Hematopoietic multipotent progenitor cell treated with erythropoietin and hydrocortisone succinate and interleukin-3 and kit ligand, for 15 days (in vitro differentiated cells): Measurements from ENCODE around the gene EHD4.

ENCODE experiments used
- DNase-seq: peaks from one replicate; pipeline ENCODE4 v3.0.0-alpha.2; 2015; ENCODE audit warnings: low spot score

EHD4 gene

DNA sequence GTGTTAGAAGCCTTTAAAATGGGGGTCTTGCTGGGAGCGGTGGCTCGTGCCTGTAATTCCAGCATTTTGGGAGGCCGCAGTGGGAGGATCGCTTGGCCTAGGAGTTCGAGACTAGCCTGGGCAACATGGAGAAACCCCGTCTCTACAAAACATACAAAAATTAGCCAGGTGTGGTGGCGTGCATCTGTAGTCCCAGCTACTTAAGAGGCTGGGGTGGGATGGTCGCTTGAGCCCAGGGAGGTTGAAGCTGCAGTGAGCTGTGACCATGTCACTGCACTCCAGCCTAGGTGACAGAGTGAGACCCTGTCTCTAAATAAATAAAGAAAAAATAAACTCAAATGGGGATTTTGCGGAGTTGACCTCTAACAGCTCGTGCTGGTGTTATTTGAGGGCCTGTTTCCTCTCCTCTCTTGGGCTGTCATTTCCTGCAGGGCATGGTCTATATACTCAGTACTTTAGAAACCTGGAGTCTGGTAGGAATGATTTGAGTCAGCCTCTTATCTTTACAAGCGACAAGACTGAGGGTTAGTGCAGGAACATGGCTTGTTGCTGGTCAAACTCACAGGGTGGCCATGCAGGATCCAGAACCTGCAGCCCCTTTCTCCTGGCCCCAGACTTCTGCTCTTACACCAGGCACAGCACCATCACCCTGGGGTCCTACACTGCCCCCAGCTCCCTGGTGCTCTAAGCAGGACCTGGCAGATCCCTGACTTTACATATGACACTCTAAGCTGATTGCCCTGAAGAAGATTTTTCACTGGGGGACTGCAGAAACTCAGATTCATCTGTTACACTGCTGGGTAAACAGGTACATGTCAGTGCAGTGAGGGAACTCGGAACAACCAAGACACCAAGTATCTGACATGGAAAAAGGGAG is 15.1 kb downstream of the EHD4 start:
- no peak for DNase-seq

DNA sequence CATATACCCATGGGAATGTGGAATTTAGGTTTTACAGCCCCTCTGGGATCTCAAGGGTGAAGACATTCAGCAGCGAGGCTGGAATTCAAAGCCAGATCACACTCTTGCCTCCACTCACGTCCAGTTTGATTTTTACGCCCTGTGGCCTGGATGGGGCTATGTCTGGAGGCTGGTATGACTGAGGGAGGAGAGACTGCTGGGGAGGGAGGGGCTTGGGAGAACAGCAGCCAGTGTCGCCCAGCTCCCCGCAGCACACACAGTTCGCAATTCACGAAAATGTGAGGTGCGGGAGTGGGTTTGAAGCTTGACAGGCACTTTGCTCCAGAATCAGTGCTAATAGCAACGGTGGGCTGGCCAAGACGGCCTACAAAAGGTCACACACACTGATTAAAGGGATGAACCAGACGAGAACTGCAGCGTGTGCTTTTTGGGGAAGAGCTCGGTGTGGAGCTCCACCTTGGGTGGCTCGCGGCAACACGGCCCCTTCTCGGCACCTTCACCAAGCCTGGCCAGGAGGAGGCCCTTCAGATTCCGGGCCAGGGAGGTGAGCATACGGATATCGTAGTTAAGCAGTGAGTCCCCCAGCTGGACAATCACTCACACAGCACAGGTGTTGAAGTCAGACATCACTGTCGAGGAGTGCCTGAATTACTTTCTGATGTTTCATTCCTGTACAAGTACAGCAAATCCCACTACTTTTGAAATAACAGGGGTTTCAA is 16.4 kb downstream of the EHD4 start:
- no peak for DNase-seq

DNA sequence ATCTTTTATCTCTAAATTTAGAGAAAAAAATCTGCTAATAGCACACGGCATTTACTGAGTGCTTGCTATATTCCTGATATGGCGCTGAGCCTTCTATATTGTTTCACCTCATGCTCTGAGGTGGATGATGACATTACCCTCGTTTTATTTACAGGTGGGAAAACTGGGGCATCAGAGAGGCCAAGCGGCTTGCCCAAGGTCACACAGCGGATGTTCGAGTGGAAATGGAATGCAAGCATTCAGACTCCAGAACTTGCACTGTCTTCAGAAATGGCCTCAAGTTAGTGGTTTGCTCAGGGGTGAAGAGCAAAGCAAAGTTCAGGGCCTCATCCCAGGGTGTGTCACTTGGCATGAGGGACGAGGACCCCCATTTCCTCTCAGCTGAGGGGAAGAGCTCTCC is 17.3 kb downstream of the EHD4 start:
- no peak for DNase-seq

DNA sequence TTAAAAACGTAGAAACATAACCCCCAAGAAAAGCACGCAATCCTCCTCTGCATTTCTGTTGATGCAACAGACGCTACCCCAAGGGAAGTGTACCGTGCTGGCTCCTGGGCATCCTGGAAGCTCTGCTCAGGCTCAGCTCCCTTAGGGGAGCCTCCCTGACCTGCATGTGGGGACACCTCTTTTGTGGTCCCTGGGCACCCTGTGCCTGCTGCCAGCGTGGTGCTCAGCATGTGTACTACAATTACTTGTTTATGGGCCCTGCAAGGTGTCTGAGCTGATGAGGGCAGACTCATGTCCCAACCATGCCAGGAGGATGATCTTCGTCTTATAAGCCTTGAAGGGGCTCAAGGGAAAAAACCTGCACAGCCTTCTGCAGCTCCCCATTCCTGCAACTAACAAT is 18.3 kb downstream of the EHD4 start:
- DNase-seq: no peak

DNA sequence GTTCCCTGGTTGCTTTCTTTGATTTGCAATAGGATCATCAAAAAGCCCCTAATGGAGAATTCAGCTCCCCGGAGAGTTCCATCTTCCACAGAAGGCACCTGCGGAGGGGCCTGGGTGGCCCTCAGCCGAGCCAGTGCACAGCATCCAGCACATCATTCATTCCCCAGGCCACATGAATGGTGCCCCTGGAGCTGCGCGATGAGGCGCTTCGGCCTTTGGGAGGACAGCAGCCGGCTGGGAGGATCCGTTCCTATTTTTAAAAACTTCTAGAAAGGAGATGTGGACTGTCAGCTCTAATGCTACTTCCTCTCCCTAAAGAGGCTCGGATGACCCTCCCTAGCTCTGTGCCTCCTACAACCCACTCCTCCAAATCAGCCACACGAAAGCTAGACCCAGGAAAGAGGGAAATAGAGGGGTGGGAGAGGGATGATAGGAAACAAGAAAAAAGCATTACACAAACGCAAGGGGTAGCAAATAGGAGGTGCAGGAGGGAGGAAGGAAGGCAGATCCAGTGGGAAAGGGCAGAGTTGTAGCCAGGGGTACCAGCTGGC is 20.3 kb downstream of the EHD4 start:
- DNase-seq: no peak

DNA sequence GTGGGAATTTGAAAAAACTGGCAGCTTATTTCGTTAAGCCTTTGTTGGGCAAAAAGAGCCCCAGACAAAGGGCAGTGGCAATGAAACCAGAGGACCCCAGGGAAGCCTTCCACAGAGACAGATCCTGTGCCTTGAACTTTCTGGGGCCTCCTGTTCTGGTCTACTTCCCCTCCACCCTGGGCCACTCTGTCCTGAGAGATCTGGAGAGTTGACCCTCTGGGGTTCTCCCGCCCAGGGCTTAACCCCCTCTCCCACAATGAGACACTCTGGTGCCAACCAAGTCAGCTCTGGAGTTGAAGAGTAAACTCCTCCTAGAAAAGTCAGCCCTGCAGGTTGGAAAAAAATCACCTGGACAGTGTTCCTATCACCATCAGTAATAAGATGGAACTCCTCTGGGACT is 20.8 kb downstream of the EHD4 start:
- no peak for DNase-seq

DNA sequence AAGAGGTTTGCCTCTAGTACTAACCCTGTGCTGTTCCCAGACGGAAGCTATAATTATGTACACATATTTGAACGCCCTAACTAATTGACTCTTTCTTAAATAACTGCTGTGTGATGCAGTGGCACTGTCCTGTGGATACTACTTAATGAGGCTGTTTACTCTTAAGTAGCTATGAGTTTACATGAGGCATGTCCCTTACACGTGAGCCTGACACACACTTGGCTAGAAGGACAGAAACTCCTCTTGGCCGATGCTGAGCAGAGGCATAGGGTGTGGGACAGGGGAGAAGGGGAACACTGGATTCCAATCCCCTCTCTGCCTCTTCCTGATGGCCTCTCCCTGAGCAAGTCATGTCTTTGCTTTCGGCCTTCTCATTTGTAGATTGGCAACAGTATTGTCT is 21.9 kb downstream of the EHD4 start:
- no peak for DNase-seq

DNA sequence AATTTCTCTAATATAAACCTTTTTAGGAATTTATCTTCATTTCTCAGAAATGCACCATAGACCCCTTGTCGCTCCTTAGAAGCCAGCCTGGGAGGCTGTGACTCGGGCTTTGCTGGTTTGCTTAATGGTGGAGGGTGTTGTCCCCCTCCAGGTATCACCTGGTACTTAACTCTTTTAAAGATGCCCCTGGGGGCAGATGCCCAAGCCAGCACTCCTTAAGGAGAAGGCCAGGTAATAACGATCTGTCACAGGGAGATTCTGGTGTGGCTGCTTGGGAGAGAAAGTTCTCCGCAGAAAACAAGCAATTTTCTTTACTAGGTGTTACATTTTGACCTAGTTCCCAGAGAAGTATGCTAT is 22.3 kb downstream of the EHD4 start:
- DNase-seq: no peak

DNA sequence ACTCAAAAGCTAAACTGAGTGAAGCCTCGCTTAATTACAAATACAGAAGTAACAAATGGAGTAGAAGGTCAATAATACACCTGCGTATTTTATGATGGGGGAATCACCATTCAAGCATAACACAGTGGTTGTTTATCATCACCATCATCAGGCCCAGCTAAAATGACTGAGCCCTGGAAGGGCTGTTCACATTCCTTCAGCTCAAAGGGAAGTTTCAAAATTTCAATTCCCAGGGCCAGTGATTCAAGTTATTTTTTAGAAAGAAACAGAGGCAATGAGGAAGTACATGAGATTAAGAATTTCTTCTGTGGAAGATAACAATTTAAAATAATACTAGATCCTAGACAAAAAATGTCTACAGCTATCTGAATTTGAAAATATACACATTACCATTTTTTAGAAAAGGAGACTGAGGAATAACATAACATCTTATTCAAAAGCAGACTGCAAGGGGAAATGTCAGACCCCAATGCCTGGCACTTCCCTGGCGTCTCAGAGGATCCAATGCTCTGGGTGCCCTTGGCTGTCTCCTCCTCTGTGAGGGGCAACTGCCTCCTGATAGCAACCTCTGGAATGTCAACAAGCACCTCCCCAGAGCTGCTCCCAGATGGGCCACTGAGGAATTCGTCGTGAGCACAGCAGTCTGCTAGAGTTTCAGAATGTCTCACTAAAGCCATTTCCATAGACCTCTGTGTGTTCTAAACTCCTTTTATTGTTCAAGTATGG is 22.8 kb downstream of the EHD4 start:
- DNase-seq: no peak

DNA sequence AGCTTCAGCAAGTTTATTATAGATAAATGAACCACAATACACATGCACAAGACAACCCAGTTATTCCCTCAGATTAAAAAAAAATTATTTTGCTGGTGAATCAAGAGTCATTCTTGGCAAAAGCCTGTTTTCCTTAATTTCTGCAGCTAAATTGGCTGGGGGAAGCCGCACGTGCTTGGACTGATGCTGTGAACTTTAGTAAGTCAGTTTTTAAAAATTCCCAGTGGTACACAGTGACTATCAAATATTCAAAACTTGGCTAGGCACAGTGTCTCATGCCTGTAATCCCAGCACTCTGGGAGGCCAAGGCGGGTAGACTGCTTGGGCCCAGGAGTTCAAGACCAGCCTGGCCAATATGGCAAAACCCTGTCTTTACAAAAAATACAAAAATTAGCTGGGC is 23.9 kb downstream of the EHD4 start:
- no peak for DNase-seq

DNA sequence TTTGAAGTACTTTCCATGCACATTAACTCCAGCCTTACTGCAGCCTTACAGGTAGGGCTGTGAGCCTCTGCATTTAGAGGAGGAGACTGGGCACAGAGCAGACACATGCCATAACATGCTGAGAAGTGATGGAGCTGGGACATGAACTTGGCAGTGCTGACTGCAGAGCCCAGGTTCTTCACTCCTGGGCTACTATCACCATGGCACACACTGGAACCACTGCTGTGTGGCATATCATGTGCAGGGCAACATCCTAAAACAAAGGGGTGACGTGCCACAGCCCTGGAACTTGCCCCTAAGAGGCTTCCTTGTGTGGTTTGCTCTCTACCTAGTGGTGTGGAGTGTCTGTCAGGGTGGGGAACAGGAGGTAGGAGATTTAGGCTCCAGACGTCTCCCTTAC is 25.4 kb downstream of the EHD4 start:
- DNase-seq: no peak

DNA sequence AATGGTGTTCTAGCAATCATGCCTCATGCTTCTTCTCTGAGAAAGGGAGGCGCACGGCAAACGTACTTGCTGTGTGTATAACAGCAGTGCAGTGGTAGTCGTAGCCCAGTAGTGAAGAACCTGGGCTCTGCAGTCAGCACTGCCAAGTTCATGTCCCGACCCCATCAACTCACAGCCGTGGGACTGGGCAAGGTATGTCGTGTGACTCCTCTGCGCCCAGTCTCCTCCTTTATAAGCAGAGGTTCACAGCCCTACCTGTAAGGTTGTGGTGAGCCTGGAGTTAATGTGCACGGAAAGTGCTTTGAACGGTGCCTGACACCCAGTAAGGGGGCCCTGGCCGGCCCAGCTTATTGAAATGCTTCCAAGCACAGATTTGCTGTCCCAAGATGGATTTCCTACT is 26.6 kb downstream of the EHD4 start:
- no peak for DNase-seq

DNA sequence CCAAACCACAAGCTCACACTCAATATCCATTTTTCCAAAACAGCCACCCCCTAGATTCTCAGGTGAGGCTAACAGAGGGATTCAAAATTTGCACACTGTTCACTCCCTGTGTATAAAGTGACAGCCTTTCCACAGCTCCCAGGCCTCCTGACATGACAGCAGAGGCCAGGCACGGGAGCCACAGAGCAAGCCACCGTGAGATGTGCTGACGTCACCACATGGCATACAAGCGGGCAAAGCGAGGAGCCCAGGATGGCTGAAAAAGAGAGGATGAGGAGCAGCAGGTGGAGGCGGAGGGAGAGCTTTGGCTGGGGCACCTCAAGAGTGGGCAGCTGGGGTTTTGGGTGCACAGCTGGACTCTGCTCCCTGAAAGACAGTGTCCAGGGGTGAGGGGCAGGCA is 27.1 kb downstream of the EHD4 start:
- DNase-seq: no peak

DNA sequence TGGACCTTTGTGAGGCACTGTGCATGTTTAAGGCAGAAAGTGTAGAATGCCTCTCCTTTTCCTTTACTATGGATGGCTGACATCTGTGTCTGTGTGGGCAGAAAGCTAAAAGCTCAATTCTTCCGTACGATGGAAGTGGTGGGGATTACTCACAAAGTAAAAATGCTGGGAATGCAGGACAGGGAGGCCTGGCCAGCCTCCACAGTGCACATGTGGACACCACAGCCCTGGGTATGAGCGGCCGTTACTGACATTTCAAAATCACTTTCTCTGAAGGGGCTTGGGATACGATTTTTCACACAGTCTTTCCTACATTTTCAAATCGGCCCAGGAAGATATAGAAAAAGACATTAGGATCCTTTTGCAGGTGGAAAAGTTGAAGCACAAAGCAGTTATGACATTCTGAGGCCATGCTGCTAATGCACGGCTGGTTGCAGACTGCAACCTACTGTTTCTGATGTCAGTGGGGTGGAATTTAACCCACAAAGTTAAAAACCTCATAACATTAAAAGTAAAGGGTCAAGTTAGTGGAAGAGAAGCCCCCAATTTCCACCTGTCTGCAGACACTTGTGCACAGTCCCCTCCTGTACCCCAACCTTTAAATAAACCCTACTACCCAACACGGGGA is 27.9 kb downstream of the EHD4 start:
- no peak for DNase-seq

DNA sequence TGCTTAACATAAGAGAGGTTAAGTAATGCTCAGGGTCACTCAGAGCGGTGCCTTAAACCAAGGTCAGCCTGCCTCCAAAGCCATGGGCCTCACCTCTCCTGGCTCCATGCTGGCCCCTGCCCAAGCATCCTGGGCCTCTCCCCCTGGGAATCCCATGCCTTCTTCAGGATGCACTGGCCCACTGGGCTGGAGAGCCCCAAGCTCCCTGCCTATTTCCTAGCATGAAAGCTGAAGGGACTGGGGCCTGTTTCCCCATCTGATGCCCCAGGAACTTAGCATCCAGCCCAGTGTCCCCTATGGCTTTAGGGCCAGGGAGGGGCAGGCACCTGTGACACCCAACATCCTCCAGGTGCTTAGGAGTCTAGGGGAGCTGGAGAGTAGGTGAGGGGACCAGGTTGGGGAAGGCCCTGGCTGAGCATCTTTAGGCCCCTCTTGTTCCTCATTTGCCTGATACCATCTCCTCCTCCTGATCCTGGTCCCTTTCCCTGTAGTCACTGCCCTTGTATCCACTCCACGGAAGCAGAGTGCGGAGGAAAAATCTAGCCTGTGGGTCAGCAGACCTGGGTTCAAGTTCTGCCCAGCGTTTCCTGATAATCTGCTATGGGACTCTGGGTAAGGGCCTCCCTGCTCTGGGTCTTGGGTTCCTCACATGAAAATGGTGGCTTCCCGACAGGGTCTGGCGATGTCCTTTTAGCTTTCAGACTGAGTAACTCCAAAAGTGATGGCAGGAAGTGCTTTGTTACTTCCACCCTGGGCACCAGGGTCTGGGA is 28.6 kb downstream of the EHD4 start:
- DNase-seq: no peak

DNA sequence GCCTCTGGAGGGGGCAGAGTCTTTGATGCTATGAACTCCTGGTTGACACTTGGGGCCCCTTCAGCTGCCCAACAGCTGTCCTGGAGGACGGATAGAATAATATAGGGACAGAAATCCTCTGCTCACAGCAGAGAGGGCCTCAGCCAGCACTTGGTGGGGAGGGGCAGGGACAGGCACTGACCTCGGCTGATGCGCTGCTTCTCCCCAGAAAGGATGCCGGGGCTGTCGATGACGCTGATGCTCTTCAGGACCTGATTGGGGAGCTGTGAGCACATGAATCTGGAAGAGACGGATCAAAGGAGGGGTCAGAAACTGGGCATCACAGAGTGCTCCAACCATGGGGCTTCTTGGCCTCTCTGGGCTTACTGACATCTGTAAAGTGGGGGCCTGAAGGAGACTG is 29.5 kb downstream of the EHD4 start:
- DNase-seq: no peak

DNA sequence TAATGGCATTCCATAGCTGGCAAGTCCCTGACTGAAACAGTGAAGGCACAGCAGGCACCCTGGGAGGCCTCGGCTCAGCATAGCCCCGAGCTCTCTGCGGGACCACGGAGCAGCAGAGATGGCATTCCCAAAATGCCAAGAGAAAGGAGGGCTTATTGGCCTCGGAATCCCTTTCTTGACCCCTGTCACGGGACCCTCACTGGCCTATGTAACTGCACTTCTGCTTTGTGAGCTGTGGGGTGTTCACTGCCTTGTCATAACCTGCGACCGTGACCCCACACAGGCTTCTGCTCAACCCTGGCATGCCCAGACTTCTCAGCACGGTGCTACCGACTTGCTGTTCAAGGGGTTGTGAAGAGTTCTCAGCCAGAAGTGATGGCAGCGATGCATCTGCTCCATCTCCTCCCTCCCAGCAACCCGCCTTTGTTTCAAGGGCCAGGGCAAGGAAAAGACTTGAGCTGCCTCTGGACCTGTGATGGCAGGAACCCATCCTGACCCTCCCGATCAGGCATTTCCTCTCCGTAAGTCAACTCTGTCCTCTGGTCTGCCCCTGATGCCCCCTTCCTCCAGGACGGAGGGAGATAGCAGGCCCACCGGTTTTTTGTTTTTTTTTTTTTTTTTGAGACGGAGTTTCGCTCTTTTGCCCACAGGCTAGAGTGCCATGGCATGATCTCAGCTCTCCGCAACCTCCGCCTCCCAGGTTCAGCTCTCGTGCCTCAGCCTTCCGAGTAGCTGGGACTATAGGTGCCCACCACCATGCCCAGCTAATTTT is 30.5 kb downstream of the EHD4 start:
- DNase-seq: no peak

DNA sequence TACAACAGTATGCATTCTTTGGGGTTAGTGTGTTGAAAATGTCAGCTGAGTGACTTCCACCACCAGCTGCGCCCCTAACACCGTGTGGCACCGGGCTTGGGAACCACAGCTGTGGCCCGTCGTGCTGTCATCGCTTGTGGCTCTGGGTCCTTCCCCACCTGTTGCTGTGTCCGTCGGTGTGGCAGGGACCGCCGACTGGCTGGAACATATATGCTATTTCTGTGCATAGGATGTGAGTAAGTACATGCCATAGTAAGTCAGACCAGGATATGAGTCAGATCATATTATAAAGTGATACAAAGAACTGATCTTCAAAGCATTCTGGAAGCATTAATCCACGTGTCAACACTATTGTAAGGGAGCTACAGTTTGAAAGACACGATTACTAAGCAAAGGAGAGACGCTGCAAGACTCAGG is 31.9 kb downstream of the EHD4 start:
- no peak for DNase-seq

DNA sequence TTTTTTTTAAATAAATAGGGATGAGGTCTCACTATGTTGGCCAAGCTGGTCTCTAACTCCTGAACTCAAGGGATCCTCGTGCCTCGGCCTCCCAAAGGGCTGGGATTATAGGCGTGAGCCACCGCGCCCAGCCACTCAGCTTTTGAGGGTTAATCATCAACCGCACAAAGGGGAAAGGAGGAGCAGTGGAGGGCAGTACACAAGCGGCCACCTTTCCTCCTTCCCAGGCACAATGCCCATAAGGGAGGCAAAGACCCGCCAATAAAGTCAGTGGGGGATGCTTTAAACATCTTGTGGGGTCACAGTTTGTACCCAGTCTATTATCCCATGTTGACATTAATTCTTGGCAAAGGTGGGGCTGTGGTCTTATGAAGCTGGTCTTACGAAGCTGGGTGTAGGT is 32.4 kb downstream of the EHD4 start:
- no peak for DNase-seq

DNA sequence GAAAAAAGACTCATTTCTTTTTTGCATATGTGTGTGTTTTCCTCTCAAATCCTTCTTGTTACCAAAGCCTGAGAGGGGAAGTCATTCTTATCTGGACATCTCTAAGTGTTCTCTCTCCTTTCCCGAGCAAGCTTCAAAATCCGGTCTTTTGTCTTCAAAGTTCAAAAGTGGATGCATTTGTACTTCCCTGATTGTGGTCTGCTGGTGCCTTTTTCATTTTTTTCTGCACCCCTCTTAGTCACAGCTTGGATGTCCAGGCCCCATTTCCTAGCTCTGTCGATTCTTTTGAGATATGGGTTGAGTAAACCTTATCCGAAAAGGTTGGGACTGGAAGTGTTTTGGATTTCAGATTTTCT is 34.8 kb downstream of the EHD4 start:
- no peak for DNase-seq
